Measurements from ENCODE around the gene XPO1.

GRCh38 chr2:61432990-61433389, 105.2 kb downstream of the XPO1 start:
- TF ChIP-seq CTCF (IDR thresholded peaks at IDR 0.05; ENCODE audit: poor library complexity, severe bottlenecking), result no peak
- no peak for TF ChIP-seq EZH2 (IDR thresholded peaks at IDR 0.05; ENCODE audit: borderline replicate concordance, insufficient read depth, low read length, poor library complexity, severe bottlenecking)
- no peak for TF ChIP-seq SMC3 (conservative IDR thresholded peaks at IDR 0.05; ENCODE audit: poor library complexity)
- TF ChIP-seq MXI1 (conservative IDR thresholded peaks at IDR 0.05; ENCODE audit: poor library complexity, severe bottlenecking), result no peak
- TF ChIP-seq EP300 (conservative IDR thresholded peaks at IDR 0.05; ENCODE audit: poor library complexity, severe bottlenecking), result no peak
- TF ChIP-seq REST (IDR thresholded peaks at IDR 0.05; ENCODE audit: borderline replicate concordance), result no peak
- no peak for TF ChIP-seq POLR2AphosphoS5 (IDR thresholded peaks at IDR 0.05)
- no peak for TF ChIP-seq RAD21 (conservative IDR thresholded peaks at IDR 0.05)

Data from neural cell (in vitro differentiated cells).